HAP-1 (cell line): ENCODE measurements around the gene SLC2A10.
A peak's percentile ranks its signal among the peaks of the same experiment; 100 is the strongest.
"Not testable (repeated sequence)": the region's sequence is repeated elsewhere in the genome, so short reads cannot be mapped to it uniquely, and the experiment has no call there.

Source experiments
- DNase-seq, 2 experiments: peaks; one replicate each; pipeline ENCODE4 v3.0.0-alpha.2; 2016 to 2020; ENCODE audit warnings: low spot score in 2 of 2
- H3K27me3 ChIP-seq: fragments of 250-450 bp; sonication (Bioruptor Pico); 2 replicates; pipeline ENCODE4 v1.5.1; 2020; ENCODE audit warnings: low read depth, mild to moderate bottlenecking, moderate library complexity
- H3K36me3 ChIP-seq: fragments of 250-450 bp; sonication (Bioruptor Pico); replicated peaks from 2 replicates; pipeline ENCODE4 v1.5.1; 2020; ENCODE audit warnings: mild to moderate bottlenecking
- H3K4me1 ChIP-seq: fragments of 250-450 bp; sonication (Bioruptor Pico); 2 replicates; pipeline ENCODE4 v1.5.1; 2020; ENCODE audit warnings: mild to moderate bottlenecking
- H3K4me3 ChIP-seq: fragments of 250-450 bp; sonication (Bioruptor Pico); 2 replicates; pipeline ENCODE4 v1.5.1; 2020; ENCODE audit warnings: mild to moderate bottlenecking, moderate library complexity
- H3K9me3 ChIP-seq: fragments of 250-450 bp; sonication (Bioruptor Pico); 2 replicates; pipeline ENCODE4 v1.5.1; 2020; ENCODE audit warnings: mild to moderate bottlenecking, moderate library complexity
- in situ Hi-C: fragments of 300-500 bp; cut with MboI; formaldehyde crosslinking; loops from 3 replicates; pipeline ENCODE4 v1.14.3; 2020; ENCODE audit warnings: low sequenced_read_pairs, inconsistent platforms, mixed read lengths

The SLC2A10 gene

DNA sequence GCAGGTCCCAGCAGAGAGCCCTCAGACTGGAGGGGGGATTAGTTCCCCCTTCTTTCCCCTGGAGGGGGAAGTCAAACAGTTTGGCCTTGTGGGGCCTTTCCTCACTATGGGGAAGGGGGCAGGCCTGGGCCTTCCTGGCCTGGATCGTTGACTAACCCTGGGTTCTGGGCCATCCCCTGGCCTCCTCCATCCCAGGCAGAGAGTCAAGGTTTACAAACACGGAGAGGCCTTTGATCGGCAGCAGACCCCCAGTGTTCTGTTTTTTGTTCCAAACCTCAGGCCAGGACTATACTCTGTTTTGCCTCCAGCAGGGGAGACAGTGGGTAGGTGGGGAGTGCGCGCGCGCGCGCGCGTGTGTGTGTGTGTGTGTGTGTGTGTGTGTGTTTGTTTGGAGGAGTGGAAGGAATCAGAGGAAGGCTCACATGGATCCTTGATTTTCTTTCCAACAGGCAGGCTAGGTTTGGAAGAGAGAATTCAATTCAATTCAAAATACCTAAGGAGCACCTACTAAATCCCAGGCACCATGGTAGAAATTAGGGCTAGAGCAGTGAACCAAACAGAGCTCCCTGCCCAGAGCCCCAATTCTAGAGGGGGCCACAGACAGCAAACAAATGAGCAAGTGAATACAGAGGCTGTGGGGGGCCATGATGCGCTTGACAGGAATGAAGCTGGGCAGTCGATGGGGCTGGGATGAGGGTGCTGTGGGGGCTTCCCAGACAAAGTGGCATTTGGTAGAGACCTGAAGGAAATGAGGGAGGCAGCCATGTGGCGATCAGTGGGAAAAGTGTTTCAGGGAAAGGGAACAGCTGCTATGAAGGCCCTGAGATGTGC, 35.0 kb upstream of the SLC2A10 start:
- no peaks in the 10 kb centered on the region for H3K9me3 ChIP-seq
- DNase-seq: no peak
- H3K27me3 ChIP-seq: no peaks in the 10 kb centered on the region
- H3K36me3 ChIP-seq: no peaks in the 10 kb centered on the region
- in situ Hi-C loops: no loop called here
- no peaks in the 10 kb centered on the region for H3K4me1 ChIP-seq
- no peak overlapping the region for H3K4me3 ChIP-seq

DNA sequence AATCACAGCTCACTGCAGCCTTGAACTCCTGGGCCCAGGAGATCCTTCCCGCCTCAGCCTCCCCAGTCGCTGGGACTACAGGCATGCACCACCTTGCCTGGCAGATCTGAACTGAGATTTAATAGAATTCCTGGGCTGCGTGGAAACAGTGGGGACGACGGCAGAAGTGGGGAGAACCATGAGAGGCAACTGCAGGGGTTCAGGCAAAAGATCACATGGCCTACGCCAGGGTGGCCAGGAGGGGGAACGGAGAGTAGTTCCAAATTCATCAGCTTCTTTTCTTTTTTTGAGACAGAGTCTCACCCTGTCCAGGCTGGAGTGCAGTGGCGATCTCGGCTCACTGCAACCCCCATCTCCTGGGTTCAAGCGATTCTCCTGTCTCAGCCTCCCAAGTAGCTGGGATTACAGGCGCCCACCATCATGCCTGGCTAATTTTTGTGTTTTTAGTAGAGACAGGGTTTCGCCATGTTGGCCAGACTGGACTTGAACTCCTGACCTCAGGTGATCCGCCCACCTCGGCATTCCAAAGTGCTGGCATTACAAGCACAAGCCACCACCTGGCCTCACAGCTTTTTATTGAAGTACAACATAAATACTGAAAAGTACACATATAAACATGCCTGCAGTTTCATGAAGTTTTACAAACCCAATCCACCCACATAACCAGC, 32.7 kb upstream of the SLC2A10 start:
- in situ Hi-C loops: not testable (repeated sequence)

DNA sequence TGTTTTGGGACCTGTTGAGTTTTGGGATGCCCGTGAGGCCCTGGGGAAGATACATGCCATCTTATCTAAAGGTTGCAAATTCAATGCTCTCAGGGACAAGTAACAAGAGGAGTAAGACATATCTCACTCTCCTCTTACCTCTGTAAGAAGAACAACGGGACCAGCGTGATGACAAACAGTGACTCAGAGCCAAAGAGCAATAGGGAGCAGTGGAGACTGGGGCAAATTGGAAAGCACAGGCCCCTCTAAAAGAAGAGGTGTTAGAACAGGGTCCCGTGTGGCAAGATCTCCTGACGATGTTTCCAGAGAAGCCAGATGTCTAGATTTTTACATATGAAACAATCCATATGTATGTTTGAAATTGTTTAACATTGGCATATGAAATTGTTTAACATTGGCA, 31.8 kb upstream of the SLC2A10 start:
- H3K27me3 ChIP-seq: no peaks in the 10 kb centered on the region

More for the DNA sequence above, 32.7 kb upstream of the SLC2A10 start:
- H3K4me1 ChIP-seq, H3K27me3 ChIP-seq, DNase-seq, H3K9me3 ChIP-seq, H3K4me3 ChIP-seq, H3K36me3 ChIP-seq: not testable (repeated sequence)

DNA sequence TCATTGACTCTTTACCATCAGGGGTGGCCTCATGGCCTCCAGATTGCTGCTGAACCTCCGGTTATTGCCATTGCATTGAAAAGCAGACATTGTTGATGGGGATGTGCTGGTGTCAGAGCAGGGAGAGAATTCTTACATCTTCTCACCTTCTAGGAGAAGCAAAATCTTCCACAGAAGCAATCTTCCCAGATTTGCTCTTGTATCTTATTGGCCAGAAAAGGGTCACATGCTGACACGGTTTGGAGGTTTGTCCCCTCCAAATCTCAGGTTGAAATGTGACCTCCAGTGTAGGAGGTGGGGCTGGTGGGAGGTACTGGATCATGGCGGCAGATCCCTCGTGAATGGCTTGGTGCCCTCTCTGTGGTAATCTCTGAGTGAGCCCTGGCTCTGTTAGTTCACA, 30.9 kb upstream of the SLC2A10 start:
- no peak for DNase-seq
- no peaks in the 10 kb centered on the region for H3K27me3 ChIP-seq
- no peak overlapping the region for H3K4me3 ChIP-seq
- H3K36me3 ChIP-seq: no peaks in the 10 kb centered on the region
- no peaks in the 10 kb centered on the region for H3K4me1 ChIP-seq
- no peaks in the 10 kb centered on the region for H3K9me3 ChIP-seq
- in situ Hi-C loops: no loop called here

More for the DNA sequence above, 31.8 kb upstream of the SLC2A10 start:
- Histone ChIP-seq H3K4me3 (no peak overlapping the region), H3K4me1 (no peaks in the 10 kb centered on the region), H3K36me3 (no peaks in the 10 kb centered on the region), H3K9me3 (no peaks in the 10 kb centered on the region)
- DNase-seq: no peak
- in situ Hi-C loops: no loop called here

DNA sequence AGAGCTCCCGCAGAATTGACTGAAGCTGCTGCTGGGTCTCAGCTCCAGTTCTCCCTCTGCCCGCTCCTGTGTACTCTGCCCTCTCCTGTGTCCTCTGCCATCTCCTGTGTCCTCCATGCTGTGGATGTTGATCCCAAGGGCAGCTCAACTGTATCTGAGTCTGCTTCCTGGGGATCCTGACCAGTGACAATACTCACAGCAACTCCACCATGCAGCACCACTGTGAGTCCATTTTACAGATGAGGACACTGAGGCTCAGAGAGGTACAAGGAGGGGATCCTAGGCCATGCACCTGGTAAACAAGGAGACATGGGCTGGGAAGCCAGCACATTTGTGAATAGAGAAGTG, 28.8 kb upstream of the SLC2A10 start:
- no peak for DNase-seq
- Histone ChIP-seq H3K4me3 (no peak overlapping the region), H3K27me3 (no peaks in the 10 kb centered on the region), H3K36me3 (peaks cover 6% of the 10 kb centered on the region), H3K4me1 (peaks cover 2% of the 10 kb centered on the region; the same call in 1 of the 2 replicates), H3K9me3 (no peaks in the 10 kb centered on the region)
- in situ Hi-C loops: no loop called here

DNA sequence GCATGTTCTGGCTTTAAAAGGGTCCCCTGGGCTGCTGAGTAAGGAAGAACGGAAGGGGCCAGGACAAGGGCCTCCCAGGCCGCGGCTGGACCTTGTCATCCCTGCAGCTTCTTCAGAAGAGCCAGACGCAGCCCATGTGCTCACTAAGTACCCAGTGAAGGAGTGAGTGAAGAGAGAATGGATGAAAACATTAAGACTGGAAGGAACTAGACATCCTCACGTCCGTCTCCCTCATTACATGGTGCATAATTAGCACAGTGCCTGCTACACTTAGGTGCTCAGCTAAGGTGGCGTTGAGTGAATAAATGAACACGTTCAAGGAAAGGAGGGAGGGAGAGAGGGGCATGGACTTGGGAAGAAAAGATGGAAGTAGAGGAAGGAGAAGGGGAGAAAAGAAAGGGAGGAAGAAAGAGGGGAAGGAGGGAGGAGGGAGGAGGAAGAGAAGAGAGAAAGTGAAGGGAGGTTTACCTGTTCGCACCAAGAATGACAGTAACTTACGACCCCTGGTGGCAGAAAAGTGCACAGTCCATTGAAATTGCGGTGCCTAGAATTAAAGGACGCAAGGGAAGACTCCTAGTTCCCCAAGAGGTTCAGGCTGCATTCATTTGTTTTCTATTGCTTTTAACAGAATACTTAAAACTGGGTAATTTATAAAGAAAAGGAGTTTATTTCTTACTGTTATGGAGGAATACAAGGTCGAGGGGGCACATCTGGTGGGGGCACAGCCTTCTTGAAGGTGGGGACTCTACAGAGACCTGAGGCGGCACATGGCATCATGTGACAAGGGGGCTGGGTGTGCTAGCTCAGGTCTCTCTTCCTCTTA, 28.2 kb upstream of the SLC2A10 start:
- in situ Hi-C loops: no loop called here

DNA sequence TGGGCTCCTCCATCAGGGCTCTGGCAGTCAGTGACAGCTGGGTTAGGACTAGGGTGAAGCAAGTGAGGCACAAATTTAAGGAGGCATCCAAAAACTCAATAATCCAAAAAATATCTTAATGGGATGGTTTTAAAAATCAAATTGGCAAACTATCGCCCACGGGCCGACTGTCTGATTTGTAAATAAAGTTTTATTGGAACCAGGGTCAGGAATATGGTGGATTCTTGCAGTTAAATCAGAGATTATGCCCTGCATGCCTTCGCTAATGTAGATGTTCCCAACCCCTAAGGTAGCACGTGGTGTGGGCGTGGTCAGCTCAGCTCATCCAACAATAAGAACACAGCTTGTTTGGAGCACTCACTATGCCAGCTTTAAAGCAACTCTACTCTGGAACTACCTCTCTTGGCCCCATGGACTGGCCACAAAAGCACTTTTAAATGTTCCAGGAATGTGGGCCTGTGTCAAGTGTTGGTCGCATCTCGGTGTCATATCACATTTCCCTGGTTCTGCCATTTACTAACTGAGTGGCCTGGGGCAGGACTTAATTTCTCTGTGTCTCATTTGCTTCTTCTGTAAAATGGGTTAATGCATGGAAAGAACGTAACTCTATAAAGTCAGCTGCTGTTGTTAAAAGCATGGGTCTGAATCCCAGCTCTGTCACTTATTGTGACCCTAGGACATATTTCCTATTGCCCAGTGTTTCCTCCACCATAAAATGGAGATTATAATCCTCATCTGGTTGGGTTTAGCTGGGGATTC, 27.2 kb upstream of the SLC2A10 start:
- no peaks in the 10 kb centered on the region for H3K27me3 ChIP-seq
- in situ Hi-C loops: no loop called here
- H3K4me3 ChIP-seq: no peak overlapping the region
- H3K9me3 ChIP-seq: no peaks in the 10 kb centered on the region
- peaks cover 19% of the 10 kb centered on the region for H3K36me3 ChIP-seq
- peaks cover 4% of the 10 kb centered on the region; the same call in 1 of the 2 replicates for H3K4me1 ChIP-seq
- peak in 1 of 2 experiments; percentile 31 for DNase-seq

More for the DNA sequence above, 28.2 kb upstream of the SLC2A10 start:
- Histone ChIP-seq H3K4me1 (peaks cover 2% of the 10 kb centered on the region; the same call in 1 of the 2 replicates), H3K27me3 (no peaks in the 10 kb centered on the region), H3K4me3 (no peak overlapping the region), H3K9me3 (no peaks in the 10 kb centered on the region), H3K36me3 (peaks cover 11% of the 10 kb centered on the region)
- peak; percentile 49 to 78 for DNase-seq

DNA sequence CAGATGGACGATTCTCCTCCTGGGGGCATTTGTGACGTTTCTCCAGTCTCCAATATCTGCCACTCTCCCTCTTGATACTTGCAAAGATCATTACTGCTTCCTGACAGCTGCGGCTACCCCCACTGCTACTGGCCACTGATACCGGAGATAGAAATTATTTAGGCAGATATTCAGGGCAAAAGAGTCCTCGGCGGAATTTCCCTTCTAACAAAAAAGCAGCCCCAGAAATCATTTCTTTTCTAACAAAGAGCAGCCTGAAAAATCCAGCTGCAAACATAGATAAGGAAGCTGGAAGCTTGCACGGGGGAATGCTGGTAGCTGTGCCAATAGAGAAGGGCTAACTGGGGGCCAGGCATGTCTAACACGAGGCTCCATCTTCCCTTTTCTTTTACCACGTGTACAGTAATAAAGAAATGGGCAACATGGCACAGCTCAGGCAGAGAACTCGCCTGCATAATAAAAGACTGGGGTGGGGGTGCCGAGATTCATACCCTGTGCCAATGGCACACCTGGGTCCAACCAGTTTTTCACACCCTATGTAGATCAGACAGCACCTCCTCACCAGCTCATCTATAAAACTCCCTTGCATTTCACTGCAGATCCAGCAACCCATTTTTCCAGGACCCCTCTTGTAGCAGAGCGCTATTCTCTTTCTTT, 26.3 kb upstream of the SLC2A10 start:
- H3K27me3 ChIP-seq: no peaks in the 10 kb centered on the region
- no peak overlapping the region for H3K4me3 ChIP-seq
- H3K36me3 ChIP-seq: peaks cover 19% of the 10 kb centered on the region
- in situ Hi-C loops: no loop called here
- H3K4me1 ChIP-seq: peaks cover 10% of the 10 kb centered on the region; the same call in 1 of the 2 replicates
- H3K9me3 ChIP-seq: no peaks in the 10 kb centered on the region
- no peak for DNase-seq

DNA sequence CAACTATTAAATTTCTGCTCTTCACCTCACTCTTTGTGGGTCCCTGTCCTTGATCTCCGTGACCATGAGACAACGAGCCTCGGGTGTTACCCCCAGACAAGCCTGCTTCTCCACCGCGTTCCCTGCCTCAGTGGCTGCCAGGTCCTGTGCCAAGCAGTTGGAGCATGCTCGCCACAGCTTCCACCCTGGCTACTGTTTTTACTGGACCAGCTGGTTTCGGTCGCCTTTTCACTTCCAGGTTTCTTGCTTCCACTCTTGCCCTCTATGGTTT, 25.8 kb upstream of the SLC2A10 start:
- in situ Hi-C loops: no loop called here
- no peaks in the 10 kb centered on the region for H3K27me3 ChIP-seq
- DNase-seq: no peak
- H3K4me3 ChIP-seq: no peak overlapping the region
- no peaks in the 10 kb centered on the region for H3K9me3 ChIP-seq
- peaks cover 19% of the 10 kb centered on the region for H3K36me3 ChIP-seq
- H3K4me1 ChIP-seq: peaks cover 10% of the 10 kb centered on the region; the same call in 1 of the 2 replicates

DNA sequence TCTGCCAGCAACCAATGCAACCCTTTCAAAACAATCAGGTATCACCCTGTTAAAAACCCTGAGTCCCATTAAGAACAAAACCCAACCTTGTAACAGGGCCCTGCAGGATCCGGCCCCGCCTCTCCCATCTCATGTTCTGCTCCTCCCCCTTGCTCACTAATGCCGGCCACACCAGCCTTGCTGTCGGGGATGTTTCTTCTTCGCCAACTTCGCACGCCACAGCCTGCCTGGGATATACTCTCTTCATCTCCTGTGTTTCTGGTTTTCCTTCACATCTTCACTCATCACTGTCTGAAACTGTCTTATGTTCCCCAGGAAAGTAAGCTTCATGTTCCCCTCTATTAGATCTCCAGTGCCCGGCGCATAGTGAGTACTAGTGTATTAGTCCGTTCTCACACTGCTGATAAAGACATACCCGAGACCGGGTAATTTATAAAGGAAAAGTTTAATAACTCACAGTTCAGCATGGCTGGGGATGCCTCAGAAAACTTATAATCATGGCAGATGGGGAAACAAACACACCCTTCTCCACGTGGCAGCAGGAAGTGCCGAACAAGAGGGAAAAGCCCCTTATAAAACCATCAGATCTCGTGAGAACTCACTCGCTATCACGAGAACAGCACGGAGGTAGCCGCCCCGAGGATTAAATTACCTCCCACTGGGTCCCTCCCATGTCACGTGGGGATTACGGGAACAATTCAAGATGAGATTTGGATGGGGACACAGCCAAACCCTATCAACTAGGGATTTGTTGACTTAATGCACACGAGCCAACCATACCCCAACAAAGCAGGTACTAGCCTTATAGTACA, 25.3 kb upstream of the SLC2A10 start:
- H3K27me3 ChIP-seq: no peaks in the 10 kb centered on the region
- in situ Hi-C loops: no loop called here
- peaks cover 19% of the 10 kb centered on the region for H3K36me3 ChIP-seq
- H3K4me1 ChIP-seq: peaks cover 10% of the 10 kb centered on the region; the same call in 1 of the 2 replicates
- no peaks in the 10 kb centered on the region for H3K9me3 ChIP-seq
- H3K4me3 ChIP-seq: no peak overlapping the region
- DNase-seq: peak; percentile 4 to 39

DNA sequence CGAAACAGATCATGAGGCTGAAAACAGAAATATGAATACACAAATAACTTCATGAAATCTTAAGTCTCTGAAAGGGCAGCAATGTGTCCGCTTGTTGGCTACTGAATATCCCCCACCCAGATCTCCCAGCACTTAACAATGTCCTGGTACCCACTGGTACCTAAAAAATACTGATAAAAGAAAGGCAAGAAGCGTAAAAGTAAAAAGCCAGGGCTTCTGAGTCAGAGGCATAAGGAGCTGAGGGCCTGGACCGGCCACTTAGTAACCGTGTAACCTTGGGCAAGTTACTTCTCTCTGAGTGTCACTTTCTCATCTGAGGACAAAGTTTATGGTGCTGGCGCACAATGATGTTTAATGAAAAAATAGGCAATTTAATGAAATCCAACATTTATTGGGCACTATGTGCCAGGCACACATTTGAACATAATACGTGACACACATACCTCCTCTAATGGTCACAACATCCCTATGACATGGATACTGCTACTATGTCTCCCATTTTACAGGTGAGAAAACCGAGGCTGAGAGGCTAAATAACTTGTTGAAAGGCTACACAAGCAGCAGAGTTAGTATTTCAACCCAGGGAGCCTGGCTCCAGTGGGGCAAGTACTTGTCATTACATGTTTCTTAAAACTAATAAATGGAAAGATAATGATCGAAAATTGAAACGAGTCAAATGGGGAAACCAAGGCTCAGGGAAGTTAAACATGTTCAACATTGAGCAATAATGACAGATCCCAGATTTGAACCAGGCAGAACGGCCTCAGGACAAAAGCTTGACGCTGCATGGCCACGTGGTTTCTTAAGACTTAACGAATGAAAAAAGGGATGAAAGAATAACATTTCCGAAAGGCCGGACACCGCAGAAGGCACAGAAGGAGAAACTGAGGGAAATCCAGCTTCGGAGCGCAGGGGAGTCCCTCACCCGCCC, 21.0 kb upstream of the SLC2A10 start:
- Histone ChIP-seq H3K9me3 (no peaks in the 10 kb centered on the region), H3K4me1 (peaks cover 13% of the 10 kb centered on the region; the same call in 1 of the 2 replicates), H3K36me3 (peaks cover 19% of the 10 kb centered on the region), H3K27me3 (no peaks in the 10 kb centered on the region), H3K4me3 (peak overlapping the region; percentile 83)
- in situ Hi-C loops: no loop called here
- peak in 1 of 2 experiments; percentile 48 for DNase-seq
